HepG2 (cell line): Measurements from ENCODE around the gene CEP68. TPM values are rescaled to one million over a fixed set of nuclear protein-coding genes. Genes with fewer than 3 reads are reported as not detected.

ENCODE experiments used
- DRAP1 ChIP-seq: IDR thresholded peaks from 2 replicates; pipeline ENCODE4 v1.6.1; 2016; ENCODE audit warnings: missing genetic modification reagents, missing compliant biosample characterization
- FIP1L1 ChIP-seq: fragments of 200-400 bp; formaldehyde crosslinking; IDR thresholded peaks from 2 replicates; pipeline ENCODE4 v1.6.1; 2018; ENCODE audit warnings: low read depth, mild to moderate bottlenecking, low read length, moderate library complexity, borderline replicate concordance; ENCODE audit not compliant: insufficient read depth
- HOXA5 ChIP-seq: sonication (generic); formaldehyde crosslinking; IDR thresholded peaks from 2 replicates; pipeline ENCODE4 v1.4.0; 2020; ENCODE audit warnings: missing genetic modification reagents
- HOXA7 ChIP-seq: sonication (generic); formaldehyde crosslinking; IDR thresholded peaks from 2 replicates; pipeline ENCODE4 v1.8.1; 2022; ENCODE audit warnings: mild to moderate bottlenecking, missing genetic modification reagents, moderate library complexity
- MEIS1 ChIP-seq: sonication (generic); formaldehyde crosslinking; IDR thresholded peaks from 2 replicates; pipeline ENCODE4 v1.9.0; 2021; ENCODE audit warnings: mild to moderate bottlenecking, missing genetic modification reagents, moderate library complexity, borderline replicate concordance
- NFAT5 ChIP-seq: sonication (generic); formaldehyde crosslinking; IDR thresholded peaks from 2 replicates; pipeline ENCODE4 v1.4.0; 2020; ENCODE audit warnings: missing genetic modification reagents
- NR3C1 ChIP-seq: sonication (generic); formaldehyde crosslinking; IDR thresholded peaks from 2 replicates; pipeline ENCODE4 v1.4.0; 2020; ENCODE audit warnings: missing genetic modification reagents
- RARA ChIP-seq: IDR thresholded peaks from 2 replicates; pipeline ENCODE4 v1.6.1; 2016; ENCODE audit warnings: missing genetic modification reagents, missing compliant biosample characterization
- SALL1 ChIP-seq: sonication (generic); formaldehyde crosslinking; IDR thresholded peaks from 2 replicates; pipeline ENCODE4 v1.8.0; 2022; ENCODE audit warnings: mild to moderate bottlenecking, missing genetic modification reagents
- TCF12 ChIP-seq, 2 experiments: fragments of 450-650 bp in 1 of 2; sonication (generic) in 1 of 2; formaldehyde crosslinking in 1 of 2; IDR thresholded peaks; 2 replicates each; pipeline versions ENCODE4 v1.6.1 to v1.8.0; 2017 to 2022; ENCODE audit warnings: antibody characterized with exemption in 1 of 2, mild to moderate bottlenecking in 1 of 2, missing genetic modification reagents in 1 of 2, moderate library complexity in 1 of 2
- TFDP1 ChIP-seq: IDR thresholded peaks from 2 replicates; pipeline ENCODE4 v1.6.1; 2016; ENCODE audit warnings: missing compliant biosample characterization, missing genetic modification reagents, borderline replicate concordance
- WIZ ChIP-seq: sonication (generic); formaldehyde crosslinking; IDR thresholded peaks from 2 replicates; pipeline ENCODE4 v1.5.1; 2020; ENCODE audit warnings: mild to moderate bottlenecking, missing genetic modification reagents
- ZFAT ChIP-seq: sonication (generic); formaldehyde crosslinking; conservative IDR thresholded peaks from 2 replicates; pipeline ENCODE4 v1.8.1; 2023; ENCODE audit warnings: missing genetic modification reagents, inconsistent platforms
- ZFYVE20 ChIP-seq: sonication (generic); formaldehyde crosslinking; IDR thresholded peaks from 2 replicates; pipeline ENCODE4 v1.8.0; 2023; ENCODE audit warnings: low read depth, mild to moderate bottlenecking, moderate library complexity, missing genetic modification reagents, borderline replicate concordance
- ZIK1 ChIP-seq: sonication (generic); formaldehyde crosslinking; IDR thresholded peaks from 2 replicates; pipeline ENCODE4 v1.5.0; 2020; ENCODE audit warnings: mild to moderate bottlenecking, low read depth, missing genetic modification reagents, borderline replicate concordance
- ZNF281 ChIP-seq: sonication (generic); formaldehyde crosslinking; IDR thresholded peaks from 2 replicates; pipeline ENCODE4 v1.4.0; 2020; ENCODE audit warnings: missing genetic modification reagents, borderline replicate concordance
- ZNF598 ChIP-seq: sonication (generic); formaldehyde crosslinking; IDR thresholded peaks from 2 replicates; pipeline ENCODE4 v1.5.1; 2020; ENCODE audit warnings: mild to moderate bottlenecking, missing genetic modification reagents, borderline replicate concordance
- polyA plus RNA-seq, 8 experiments: library from polyadenylated mRNA; depleted of rRNA in 3 of 8; stranded (reverse) in 7 of 8; unstranded in 1 of 8; fragments of >200 nt; fragmentation: Illumina TruSeq in 4 of 8; extraction: Trizol in 4 of 8; gene quantifications; 2 replicates each; pipeline versions ENCODE4 v1.2.1 to v1.2.3, GENCODE V29; 2011 to 2016; ENCODE audit warnings: low read depth in 4 of 8, missing spikeins in 1 of 8, mixed read lengths in 1 of 8; ENCODE audit not compliant: insufficient read depth in 1 of 8
- total RNA-seq, 5 experiments: library from RNA; depleted of rRNA; stranded (reverse); fragments of >200 nt; fragmentation: Illumina TruSeq; extraction: Trizol; gene quantifications; 2 replicates each; pipeline ENCODE4 v1.2.3, GENCODE V29; 2016; ENCODE audit warnings: low read depth in 1 of 5

The CEP68 gene
- total and polyA plus RNA-seq, 2 of the 13 experiments (the other 11 are each of a cell fraction or from before 2014, with no cell fraction given), result 5.7 to 9.3 TPM

- no peak for TF ChIP-seq NFAT5 (CRISPR knock-in tag)
- TF ChIP-seq MEIS1 (CRISPR knock-in tag), result 0 out of 2 replicates have a peak, but pooled peaks have one; percentile 75
- no peak for TF ChIP-seq ZFYVE20 (CRISPR knock-in tag)
- no peak for TF ChIP-seq HOXA7 (CRISPR knock-in tag)
- no peak for TF ChIP-seq NR3C1 (CRISPR knock-in tag)
- TF ChIP-seq HOXA5, result peak; percentile 28; the same call in 1 of the 2 replicates
- no peak; the same call in 1 of the 2 replicates for TF ChIP-seq ZIK1 (CRISPR knock-in tag)
- TF ChIP-seq TCF12 (IDR thresholded peaks at IDR 0.05), result no peak
- TF ChIP-seq TCF12 (CRISPR knock-in tag; IDR thresholded peaks at IDR 0.05), result no peak; the same call in 1 of the 2 replicates
- peak; percentile 91 for TF ChIP-seq DRAP1 (CRISPR knock-in tag)
- peak; percentile 72; the same call in 1 of the 2 replicates for TF ChIP-seq TFDP1 (CRISPR knock-in tag)
- peak; percentile 78 for TF ChIP-seq ZNF598 (CRISPR knock-in tag)
- TF ChIP-seq SALL1 (CRISPR knock-in tag), result peak; percentile 78; the same call in 1 of the 2 replicates
- peak; percentile 30; the same call in 1 of the 2 replicates for TF ChIP-seq RARA
- no peak for TF ChIP-seq ZFAT (CRISPR knock-in tag)
- TF ChIP-seq WIZ, result no peak
- TF ChIP-seq FIP1L1, result no peak
- no peak for TF ChIP-seq ZNF281 (CRISPR knock-in tag)
These were observed 73.8 kb downstream of the CEP68 start, which contains the start of gene RAB1A (continued) for GRCh38 chr2:65129826-65130663.
